K562 (cell line): ENCODE results near the gene ARID3C. TPM values are rescaled to one million over a fixed set of nuclear protein-coding genes. Genes with fewer than 3 reads are reported as not detected.

Experiments
- CBX3 ChIP-seq, 2 experiments: IDR thresholded peaks; 1 replicate in 1 of 2; 2 replicates in 1 of 2; pipeline ENCODE4 v1.6.1; 2012; ENCODE audit warnings: inconsistent platforms in 2 of 2, low read length in 2 of 2, borderline replicate concordance in 1 of 2, control low read depth in 1 of 2
- CLOCK ChIP-seq: fragments of 250-450 bp; sonication (Bioruptor Pico); IDR thresholded peaks from 2 replicates; pipeline ENCODE4 v1.4.0; 2020; ENCODE audit warnings: mild to moderate bottlenecking, moderate library complexity, borderline replicate concordance
- DLX4 ChIP-seq: fragments of 250-450 bp; sonication (Bioruptor Pico); IDR thresholded peaks from 2 replicates; pipeline ENCODE4 v1.6.1; 2021; ENCODE audit warnings: mild to moderate bottlenecking
- FOXA3 ChIP-seq, 2 experiments: fragments of 450-650 bp in 1 of 2; sonication (generic) in 1 of 2; formaldehyde crosslinking; IDR thresholded peaks in 1 of 2; conservative IDR thresholded peaks in 1 of 2; 2 replicates each; pipeline versions ENCODE4 v1.4.0 to v1.8.0; 2020 to 2022; ENCODE audit warnings: mild to moderate bottlenecking in 2 of 2, missing genetic modification reagents in 1 of 2
- SMARCA5 ChIP-seq: fragments of 450-650 bp; IDR thresholded peaks from 2 replicates; pipeline ENCODE4 v1.6.1; 2016
- TGIF2 ChIP-seq: sonication (generic); formaldehyde crosslinking; IDR thresholded peaks from 2 replicates; pipeline ENCODE4 v1.8.1; 2022; ENCODE audit warnings: mild to moderate bottlenecking, missing genetic modification reagents, moderate library complexity
- ZNF165 ChIP-seq: fragments of 250-450 bp; sonication (Bioruptor Pico); IDR thresholded peaks from 2 replicates; pipeline ENCODE4 v1.4.0; 2020; ENCODE audit warnings: borderline replicate concordance
- ZNF445 ChIP-seq: fragments of 250-450 bp; sonication (Bioruptor Pico); IDR thresholded peaks from 2 replicates; pipeline ENCODE4 v1.4.0; 2020; ENCODE audit warnings: low read depth, mild to moderate bottlenecking, moderate library complexity
- ZNF449 ChIP-seq: fragments of 250-450 bp; sonication (Bioruptor Pico); IDR thresholded peaks from 2 replicates; pipeline ENCODE4 v1.8.0; 2022; ENCODE audit warnings: moderate library complexity, mild to moderate bottlenecking, inconsistent platforms
- ZNF766 ChIP-seq: fragments of 200-800 bp; sonication (Bioruptor generic); conservative IDR thresholded peaks from 2 replicates; pipeline ENCODE4 v1.6.1; 2016; ENCODE audit warnings: missing genetic modification characterization, missing compliant biosample characterization
- polyA plus RNA-seq, 8 experiments: library from polyadenylated mRNA; depleted of rRNA in 4 of 8; stranded (reverse) in 5 of 8; unstranded in 3 of 8; fragments of >200 nt; fragmentation: Nextera tagmentation in 2 of 8; fragmentation: Illumina TruSeq in 1 of 8; extraction: Ambion mirVana in 2 of 8; extraction: Trizol in 1 of 8; gene quantifications; 2 replicates each; pipeline versions ENCODE4 v1.2.1 to v1.2.3, GENCODE V29; 2011 to 2014; ENCODE audit warnings: inconsistent platforms in 1 of 8, missing spikeins in 1 of 8
- total RNA-seq, 7 experiments: library from RNA; depleted of rRNA in 6 of 7; stranded (reverse); fragments of >200 nt in 6 of 7; fragmentation: Illumina TruSeq in 2 of 7; extraction: Trizol in 2 of 7; gene quantifications; 2 replicates each; pipeline versions ENCODE4 v1.2.1 to v1.2.3, GENCODE V29; 2011 to 2021; ENCODE audit warnings: low replicate concordance in 1 of 7

ARID3C gene
- total and polyA plus RNA-seq, 9 of the 15 experiments (the other 6 are each of a cell fraction or from before 2014, with no cell fraction given): not detected

GRCh38 chr9:34574571-34574970 lies 54.3 kb downstream of the ARID3C start (continued):
- TF ChIP-seq ZNF766 (no peak), ZNF449 (no peak), TGIF2 (CRISPR knock-in tag) (no peak), DLX4 (CRISPR knock-in tag) (no peak), CLOCK (CRISPR knock-in tag) (no peak), ZNF445 (CRISPR knock-in tag) (no peak), SMARCA5 (no peak), ZNF165 (no peak), CBX3 (IDR thresholded peaks at IDR 0.05; ENCODE audit: borderline replicate concordance in 1 of 2, low read length in 2 of 2) (no peak), FOXA3 (CRISPR knock-in tag; conservative IDR thresholded peaks at IDR 0.05 in 1 of 2, IDR thresholded peaks at IDR 0.05 in 1 of 2) (no peak)
